ENCODE results near the gene RNF214. TPM values are rescaled to one million over a fixed set of nuclear protein-coding genes. Genes with fewer than 3 reads are reported as not detected.

The RNF214 gene
- total and polyA plus RNA-seq, 2 donors (not counting 1 experiment from before 2014, with no cell fraction given) = 16.0 to 36.1 TPM

GRCh38 chr11:117248341-117248740 lies 15.9 kb downstream of the RNF214 start:
- no peaks in the 10 kb centered on the region for H3K9me3 Mint-ChIP-seq (ENCODE audit: insufficient read depth)
- ChIA-PET POLR2A (no interaction called here), CTCF (no interaction called here)
- no peaks in the 10 kb centered on the region for H4K20me1 ChIP-seq (ENCODE audit: control insufficient read depth, insufficient read depth, low read length, poor library complexity, severe bottlenecking)
- DNase-seq = no peak
- no peaks in the 10 kb centered on the region for H3K4me1 Mint-ChIP-seq
- no peak overlapping the region for H3K9ac ChIP-seq (ENCODE audit: low read length)
- H3K27me3 Mint-ChIP-seq = no peaks in the 10 kb centered on the region
- peaks cover 9 to 46% of the 10 kb centered on the region in 2 experiments for H3K36me3 ChIP-seq (replicated peaks in 1 of 2; ENCODE audit: control extremely low read depth in 1 of 2, control insufficient read depth in 1 of 2, extremely low read depth in 1 of 2, insufficient read depth in 2 of 2, low read length in 1 of 2)
- no peak overlapping the region for H2AFZ ChIP-seq (ENCODE audit: insufficient read depth, low read depth, low read length, poor library complexity, severe bottlenecking)
- 100% methylated on average over 1 of the region's 4 CpGs for WGBS (ENCODE audit: insufficient coverage)
- no peak for TF ChIP-seq CTCF (IDR thresholded peaks at IDR 0.05)
- TF ChIP-seq EZH2 (IDR thresholded peaks at IDR 0.05; ENCODE audit: borderline replicate concordance, insufficient read depth, low read depth, low read length, poor library complexity, severe bottlenecking) = no peak
- H3K4me1 ChIP-seq (ENCODE audit: control insufficient read depth in 2 of 2, insufficient read depth in 2 of 2, low read length in 2 of 2) = no peaks in the 10 kb centered on the region
- H3K4me3 Mint-ChIP-seq = no peak overlapping the region
- ATAC-seq (ENCODE audit: low read depth) = no peak
- no peak overlapping the region for H3K27ac Mint-ChIP-seq
- no peaks in the 10 kb centered on the region for H3K79me2 ChIP-seq (ENCODE audit: control insufficient read depth, insufficient read depth, low read length)
- no peak overlapping the region for H3K4me3 ChIP-seq (ENCODE audit: control extremely low read depth in 1 of 5, extremely low read depth in 1 of 5, insufficient read depth in 1 of 5, low read depth in 2 of 5, low read length in 4 of 5)
- H3K27ac ChIP-seq (ENCODE audit: low read length in 2 of 2) = no peak overlapping the region
- no peak overlapping the region for H3K4me2 ChIP-seq (replicated peaks; ENCODE audit: low read depth, low read length, poor library complexity, severe bottlenecking)
- H3K27me3 ChIP-seq (replicated peaks in 1 of 4; ENCODE audit: control extremely low read depth in 1 of 4, control insufficient read depth in 3 of 4, insufficient read depth in 4 of 4, low read length in 3 of 4) = no peaks in the 10 kb centered on the region
- intact Hi-C loops (cut with micrococcal nuclease) = no loop called here
- H3K9me3 ChIP-seq (ENCODE audit: control extremely low read depth in 1 of 3, control insufficient read depth in 2 of 3, insufficient read depth in 1 of 3, low read length in 2 of 3) = no peaks in the 10 kb centered on the region

- TF ChIP-seq CTCF (IDR thresholded peaks at IDR 0.05) = no peak
- no peak for TF ChIP-seq EZH2 (IDR thresholded peaks at IDR 0.05; ENCODE audit: borderline replicate concordance, insufficient read depth, low read depth, low read length, poor library complexity, severe bottlenecking)
- Mint-ChIP-seq H3K27ac (no peak overlapping the region), H3K9me3 (ENCODE audit: insufficient read depth) (no peaks in the 10 kb centered on the region), H3K4me1 (no peaks in the 10 kb centered on the region), H3K27me3 (no peaks in the 10 kb centered on the region), H3K4me3 (no peak overlapping the region)
- H2AFZ ChIP-seq (ENCODE audit: insufficient read depth, low read depth, low read length, poor library complexity, severe bottlenecking) = no peak overlapping the region
- H3K9me3 ChIP-seq (ENCODE audit: control extremely low read depth in 1 of 3, control insufficient read depth in 2 of 3, insufficient read depth in 1 of 3, low read length in 2 of 3) = no peaks in the 10 kb centered on the region
- intact Hi-C loops (cut with micrococcal nuclease) = no loop called here
- no peaks in the 10 kb centered on the region for H3K79me2 ChIP-seq (ENCODE audit: control insufficient read depth, insufficient read depth, low read length)
- no peak overlapping the region for H3K4me2 ChIP-seq (replicated peaks; ENCODE audit: low read depth, low read length, poor library complexity, severe bottlenecking)
- POLR2A ChIA-PET = no interaction called here
- peaks cover 6 to 45% of the 10 kb centered on the region in 2 experiments for H3K36me3 ChIP-seq (replicated peaks in 1 of 2; ENCODE audit: control extremely low read depth in 1 of 2, control insufficient read depth in 1 of 2, extremely low read depth in 1 of 2, insufficient read depth in 2 of 2, low read length in 1 of 2)
- no peak for ATAC-seq (ENCODE audit: low read depth)
- no peaks in the 10 kb centered on the region for H4K20me1 ChIP-seq (ENCODE audit: control insufficient read depth, insufficient read depth, low read length, poor library complexity, severe bottlenecking)
- CTCF ChIA-PET = no interaction called here
- no peak overlapping the region for H3K9ac ChIP-seq (ENCODE audit: low read length)
- DNase-seq = no peak
- no peaks in the 10 kb centered on the region for H3K4me1 ChIP-seq (ENCODE audit: control insufficient read depth in 2 of 2, insufficient read depth in 2 of 2, low read length in 2 of 2)
- no peaks in the 10 kb centered on the region for H3K27me3 ChIP-seq (replicated peaks in 1 of 4; ENCODE audit: control extremely low read depth in 1 of 4, control insufficient read depth in 3 of 4, insufficient read depth in 4 of 4, low read length in 3 of 4)
- H3K27ac ChIP-seq (ENCODE audit: low read length in 2 of 2) = no peak overlapping the region
- WGBS (ENCODE audit: insufficient coverage) = 100% methylated on average over 3 of the region's 4 CpGs
- H3K4me3 ChIP-seq (ENCODE audit: control extremely low read depth in 1 of 5, extremely low read depth in 1 of 5, insufficient read depth in 1 of 5, low read depth in 2 of 5, low read length in 4 of 5) = no peak overlapping the region
Observed at GRCh38 chr11:117249571-117249970, 17.1 kb downstream of the RNF214 start.
